HG03060 (cell line): ENCODE data around the gene PLXNA4.

Experiments
- ATAC-seq: cut with Tn5 transposase; IDR thresholded peaks from one replicate; pipeline ENCODE4 v1.9.1; 2021; ENCODE audit warnings: low read depth, moderate number of reproducible peaks; ENCODE audit not compliant: unreplicated experiment

The PLXNA4 gene

DNA sequence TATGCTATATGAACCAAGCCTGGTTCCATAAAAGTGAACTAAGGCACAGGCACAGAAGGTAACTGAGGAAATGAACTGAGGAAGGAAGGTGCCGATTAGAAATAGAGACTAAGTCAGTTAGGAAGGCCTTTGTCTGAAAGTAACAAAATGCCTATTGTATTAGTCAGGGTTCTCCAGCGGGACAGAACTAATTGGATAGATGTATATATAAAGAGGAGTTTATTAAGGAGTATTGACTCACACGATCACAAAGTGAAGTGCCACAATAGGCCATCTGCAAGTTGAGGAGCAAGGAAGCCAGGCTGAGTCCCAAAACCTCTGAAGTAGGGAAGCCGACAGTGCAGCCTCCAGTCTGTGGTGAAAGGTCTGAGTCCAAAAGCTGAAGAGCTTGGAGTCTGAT, 13.9 kb upstream of the PLXNA4 start:
- no peak for ATAC-seq

DNA sequence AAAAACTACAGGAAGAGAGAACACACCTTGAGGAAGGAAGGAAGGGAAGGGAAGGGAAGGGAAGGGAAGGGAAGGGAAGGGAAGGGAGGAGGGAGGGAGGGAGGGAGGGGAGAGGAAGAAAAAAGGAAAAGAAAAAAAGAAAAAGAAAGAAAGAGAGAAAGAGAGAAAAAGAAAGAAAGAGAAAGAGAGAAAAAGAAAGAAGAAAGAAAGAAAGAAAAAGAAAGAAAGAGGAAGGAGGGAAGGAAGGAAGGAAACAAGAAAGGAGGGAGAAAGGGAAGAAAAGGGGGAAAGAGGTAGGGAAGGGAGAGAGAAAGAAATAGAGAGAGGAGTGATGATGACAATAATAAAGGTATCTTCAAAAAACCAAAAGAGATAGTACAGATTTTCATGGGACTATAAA, 12.3 kb upstream of the PLXNA4 start:
- ATAC-seq = no peak

DNA sequence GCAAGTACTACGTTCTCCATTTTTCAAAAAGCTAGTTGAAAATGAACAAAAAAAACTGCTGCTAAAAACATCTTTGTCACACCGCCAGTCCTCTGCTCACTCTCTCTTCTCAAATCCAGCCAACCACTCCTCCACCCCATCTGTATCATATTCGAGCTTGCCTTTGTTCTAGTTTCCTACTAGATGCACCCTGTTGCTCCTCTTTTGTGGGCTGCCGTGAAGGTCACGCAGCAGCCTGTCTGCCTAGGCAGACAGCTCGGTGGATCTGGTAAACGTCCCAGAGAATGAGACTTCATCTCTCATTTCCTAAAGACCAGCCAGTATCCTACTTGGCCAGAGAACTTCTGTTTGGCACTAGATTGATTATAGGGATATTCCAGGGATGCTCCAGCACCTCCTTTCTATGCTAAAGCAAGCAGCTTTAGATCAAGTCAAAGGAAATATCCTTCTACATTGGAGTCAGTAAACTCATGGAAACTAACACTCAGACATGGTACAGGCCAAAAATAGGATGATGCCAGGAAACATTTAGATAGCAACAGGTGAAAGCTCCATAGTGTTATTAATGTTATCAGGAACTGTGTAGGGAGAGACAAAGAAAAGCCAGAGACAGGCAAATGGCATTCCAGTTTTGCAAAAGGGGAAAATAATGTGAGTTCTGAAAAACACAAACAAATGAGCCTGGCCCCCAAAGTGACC, 8.7 kb upstream of the PLXNA4 start:
- ATAC-seq = no peak

DNA sequence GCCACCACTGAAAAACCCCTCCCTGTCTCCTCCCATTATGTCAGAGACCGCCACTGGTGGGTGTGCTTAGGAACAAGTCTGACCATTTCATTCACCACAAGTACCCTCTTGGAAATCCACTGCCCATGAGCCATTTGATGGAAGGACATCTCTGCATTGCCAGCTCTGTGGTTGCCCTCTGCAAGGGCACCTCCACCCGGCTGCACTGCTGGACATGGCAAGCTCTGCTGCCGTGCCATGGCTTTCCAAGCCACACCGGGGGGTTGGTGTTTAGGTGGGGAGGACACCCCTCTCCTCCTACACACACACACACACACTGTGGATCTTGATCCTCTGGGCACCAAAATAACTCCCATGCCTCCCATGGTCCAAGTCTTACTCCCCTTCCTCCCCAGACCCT, 5.2 kb upstream of the PLXNA4 start:
- no peak for ATAC-seq

DNA sequence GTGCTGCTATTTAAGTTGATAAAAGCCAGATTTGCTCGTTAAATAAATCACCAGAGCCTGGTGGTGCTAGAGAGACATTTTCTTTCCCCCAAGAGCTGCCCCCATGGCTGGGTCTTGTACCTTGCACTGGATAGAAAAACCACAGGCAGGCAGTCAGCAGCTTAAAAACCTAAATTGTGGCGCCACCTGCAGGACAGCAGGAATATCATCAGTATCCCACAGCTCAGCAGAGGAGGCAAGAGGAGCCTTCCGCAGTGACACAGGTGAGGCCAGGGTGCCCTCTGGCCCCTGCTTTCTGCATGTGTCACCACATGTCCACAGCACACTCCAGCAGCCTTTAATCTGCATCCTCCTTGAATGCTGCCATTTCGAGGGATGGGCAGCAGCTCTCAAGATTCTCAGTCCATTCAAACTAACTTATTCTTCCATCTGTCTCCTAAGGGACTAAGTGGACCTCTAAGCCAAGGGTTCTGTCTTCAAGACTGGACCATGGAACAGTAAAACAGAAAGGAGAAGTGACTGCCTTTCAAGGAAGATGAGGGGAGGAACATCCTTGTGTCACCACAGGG, 4.5 kb upstream of the PLXNA4 start:
- ATAC-seq = no peak

DNA sequence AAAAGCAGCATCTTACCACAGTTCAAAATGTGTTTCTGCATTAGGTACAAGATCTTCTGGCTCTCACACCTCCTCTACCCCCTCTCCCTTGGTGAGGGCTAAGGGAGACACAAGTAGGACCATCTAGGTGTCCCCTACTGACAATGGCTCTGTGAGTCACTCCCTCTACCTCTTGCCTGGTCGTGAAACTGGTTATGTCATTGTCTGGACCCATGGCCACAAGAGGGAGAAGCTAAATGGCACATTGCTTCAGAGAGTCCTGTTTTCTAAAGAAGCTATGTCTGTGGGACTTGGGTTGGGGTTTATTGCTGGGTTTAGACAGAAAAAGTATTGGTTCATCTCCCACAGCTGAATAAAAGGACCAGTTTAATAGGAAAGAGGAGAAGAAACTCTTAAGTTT, 4.0 kb upstream of the PLXNA4 start:
- ATAC-seq = no peak

GRCh38 chr7:132579260-132579899, 3.1 kb upstream of the PLXNA4 start:
- no peak for ATAC-seq

GRCh38 chr7:132578826-132579225, 2.6 kb upstream of the PLXNA4 start:
- no peak for ATAC-seq

DNA sequence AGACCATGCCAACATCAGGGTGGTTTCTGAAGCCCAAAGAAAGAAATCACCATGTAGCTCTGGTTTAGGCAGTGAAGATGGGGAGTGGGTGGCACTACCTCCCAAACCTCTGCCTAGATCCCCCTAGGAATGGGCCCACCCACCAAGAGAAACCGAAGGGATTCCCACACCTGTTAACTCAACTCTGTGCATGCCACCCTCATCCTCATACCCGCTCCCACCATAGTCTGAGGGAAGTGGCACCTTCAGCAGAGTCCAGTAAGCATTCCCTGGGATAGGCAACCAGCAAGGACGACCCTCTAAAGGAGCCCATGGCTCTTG, 1.7 kb upstream of the PLXNA4 start:
- ATAC-seq = no peak

DNA sequence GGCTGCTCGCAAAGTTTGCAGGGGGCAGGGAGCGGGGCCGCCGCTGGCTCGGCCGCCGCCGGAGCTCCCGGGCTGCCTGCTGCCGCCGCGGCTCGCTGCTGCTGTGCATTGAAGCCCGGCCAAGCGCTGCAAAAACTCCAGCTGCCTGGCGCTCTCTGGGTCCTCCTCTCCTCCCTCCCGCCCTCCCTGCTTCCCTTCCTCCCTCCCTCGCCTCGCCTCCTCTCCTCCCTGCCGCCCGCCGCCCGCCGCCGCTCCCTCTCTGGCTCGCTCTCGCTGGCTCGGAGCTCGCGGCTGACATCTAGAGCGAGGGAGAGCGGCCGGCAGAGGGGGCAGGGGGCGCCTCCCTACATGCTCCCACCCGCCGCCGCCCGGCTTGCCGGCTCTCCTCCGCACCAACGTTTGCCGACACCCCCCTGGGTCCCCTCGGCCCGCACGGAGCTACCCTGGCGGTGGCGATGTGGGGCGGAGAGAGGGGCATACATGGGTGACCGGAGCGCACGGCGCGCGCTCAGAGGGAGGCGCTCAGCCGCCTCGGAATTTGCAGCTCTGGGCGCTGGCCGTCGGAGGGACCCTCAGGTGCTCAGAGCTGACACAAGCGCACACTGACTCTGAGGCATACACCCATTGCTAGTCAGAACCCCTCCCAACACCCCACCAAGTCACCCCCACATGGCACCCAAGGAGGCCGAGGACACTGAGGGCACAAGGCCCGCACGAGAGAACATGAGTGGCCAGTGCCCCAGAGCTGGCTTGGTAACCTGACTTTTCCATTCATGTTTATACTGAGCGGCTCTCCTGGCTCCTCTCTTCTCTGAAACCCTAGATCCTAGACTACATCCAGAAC, 1.2 kb upstream of the PLXNA4 start:
- no peak for ATAC-seq

GRCh38 chr7:132576721-132577085, 433 bp upstream of the PLXNA4 start:
- no peak for ATAC-seq

- no peak for ATAC-seq
Observed at GRCh38 chr7:132575419-132575981, 770 bp downstream of the PLXNA4 start.

DNA sequence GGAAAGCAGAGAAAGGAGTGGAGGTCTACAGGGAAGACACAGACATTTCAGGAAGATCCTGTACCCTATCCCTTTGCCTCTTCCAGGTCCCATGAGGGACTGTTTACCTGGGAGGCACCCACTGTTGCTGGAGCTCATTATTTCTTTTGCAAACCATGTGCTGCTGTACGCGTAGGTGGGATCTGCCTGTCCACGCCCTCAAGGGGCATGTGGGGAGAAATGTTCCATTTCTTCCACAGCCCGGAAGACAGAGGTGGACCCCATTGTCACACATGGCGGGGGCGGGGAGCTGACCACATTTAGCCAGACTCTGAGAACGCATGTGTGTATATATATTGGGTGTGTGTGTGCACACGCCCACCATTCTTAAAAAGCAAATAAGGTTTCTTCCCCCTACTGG, 2.0 kb downstream of the PLXNA4 start:
- no peak for ATAC-seq

DNA sequence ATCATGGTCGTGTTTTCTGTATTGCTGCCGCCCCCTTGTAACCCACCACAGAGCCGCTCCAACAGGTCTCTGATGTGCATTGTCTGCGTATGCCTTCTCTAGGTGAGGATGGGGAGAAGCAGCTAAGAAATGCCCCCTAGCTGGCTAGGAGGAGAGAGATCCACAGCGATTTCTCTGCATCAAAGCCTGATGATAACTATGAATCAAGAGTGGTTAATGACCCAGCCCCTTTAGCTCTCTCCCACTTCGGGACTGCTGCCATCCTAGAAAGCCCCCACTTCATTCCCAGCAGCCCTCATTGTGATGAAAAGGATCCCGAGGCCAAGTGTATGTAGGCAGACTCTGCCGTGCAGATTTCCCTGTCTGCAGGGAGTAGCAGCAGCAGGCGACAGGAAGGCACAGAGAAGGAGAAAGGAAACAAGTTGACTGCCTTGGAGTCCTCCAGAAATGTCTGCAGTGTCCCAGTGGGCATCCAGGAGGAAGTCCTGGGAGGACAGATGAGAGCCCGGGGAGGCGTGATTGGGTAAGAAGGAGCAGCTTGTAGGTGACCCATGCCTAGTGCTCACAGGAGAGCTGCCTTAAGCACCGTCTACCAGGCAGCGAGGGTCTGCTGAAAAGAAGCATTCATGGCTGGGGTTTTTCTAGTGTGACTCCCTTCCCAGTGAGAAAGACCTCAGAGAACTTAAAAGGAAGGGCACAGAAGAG, 2.9 kb downstream of the PLXNA4 start:
- no peak for ATAC-seq

GRCh38 chr7:132572526-132572925, 3.7 kb downstream of the PLXNA4 start:
- no peak for ATAC-seq

GRCh38 chr7:132571970-132572369, 4.3 kb downstream of the PLXNA4 start:
- ATAC-seq = no peak

DNA sequence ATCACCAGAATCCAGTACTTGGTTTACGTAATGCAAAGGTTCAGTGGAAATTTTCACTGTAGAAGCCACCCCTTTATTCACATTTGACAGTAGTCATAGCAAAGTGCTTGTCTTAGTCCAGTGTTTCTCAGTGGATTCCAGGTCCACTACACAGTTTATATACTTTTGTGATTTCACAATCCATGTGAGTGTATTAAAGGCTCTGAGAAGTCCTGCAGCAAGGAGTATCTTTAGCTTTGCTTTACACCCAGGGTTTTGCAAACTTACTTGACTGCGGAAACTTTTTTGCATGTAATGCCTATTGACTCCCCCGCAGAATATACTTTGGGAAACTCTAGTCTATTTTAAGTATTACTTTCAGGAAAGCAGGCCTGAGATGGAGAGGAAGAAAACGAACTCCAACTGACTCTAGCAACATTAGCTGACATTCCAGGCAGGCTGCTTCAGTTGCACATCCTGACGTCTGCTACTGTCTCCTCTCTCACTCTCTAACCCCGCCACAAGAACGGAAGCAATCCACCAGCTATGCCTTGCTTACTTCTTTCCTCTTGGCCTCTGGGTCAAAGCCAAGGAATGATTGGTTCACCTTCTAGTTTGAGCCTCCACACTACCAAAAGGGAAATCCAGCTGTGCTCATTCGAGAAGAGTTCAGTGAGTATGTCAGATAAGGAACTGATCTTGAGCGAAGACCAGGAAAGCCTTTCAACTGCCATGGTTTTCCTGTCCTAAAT, 6.2 kb downstream of the PLXNA4 start:
- ATAC-seq = no peak

DNA sequence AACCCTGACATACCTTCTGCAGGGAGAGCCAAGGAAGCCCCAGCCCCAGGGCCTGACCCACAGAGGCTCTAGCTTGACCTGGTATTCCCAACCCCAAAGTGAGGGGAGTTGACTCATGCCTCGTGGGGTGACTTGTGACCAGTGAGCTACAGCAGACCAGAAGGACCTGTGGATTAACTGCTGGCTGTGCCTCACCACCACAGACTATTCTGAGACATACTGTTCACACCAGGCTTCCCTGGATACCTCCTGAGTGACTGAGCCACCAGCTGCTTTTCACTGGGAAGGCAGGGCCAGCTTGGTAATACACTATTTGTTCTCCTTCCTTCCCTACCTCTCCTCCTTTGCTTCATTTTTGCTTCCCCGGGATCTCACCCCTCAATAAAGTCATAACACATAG, 7.3 kb downstream of the PLXNA4 start:
- no peak for ATAC-seq

GRCh38 chr7:132565885-132566284, 10.4 kb downstream of the PLXNA4 start:
- no peak for ATAC-seq

DNA sequence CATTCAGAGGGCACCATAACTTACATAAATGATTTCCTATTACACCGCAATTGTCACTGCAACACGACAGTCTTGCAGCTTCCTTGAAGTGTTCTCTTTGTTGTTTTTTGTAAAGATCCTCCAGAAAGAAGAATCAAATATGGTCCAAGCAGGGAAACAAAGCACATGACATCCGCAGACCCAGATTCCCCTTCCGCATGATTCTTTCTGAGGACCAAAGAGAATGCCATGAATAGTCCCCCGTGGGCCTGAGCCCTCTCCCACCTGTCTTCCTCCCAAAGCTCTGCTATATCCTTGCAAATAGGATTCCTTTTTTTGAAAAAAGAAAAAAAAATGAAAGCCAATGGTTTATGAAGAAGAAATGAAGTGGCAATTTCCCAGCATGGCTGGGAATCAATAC, 10.8 kb downstream of the PLXNA4 start:
- no peak for ATAC-seq
